ENCODE data around the gene HOXB9.

The HOXB9 gene

GRCh38 chr17:48647963-48648245 is 21.7 kb upstream of the HOXB9 start:
- H3K4me3 ChIP-seq (ENCODE audit: low read length) = peak overlapping the region; percentile 67
- DNase-seq (ENCODE audit: low read depth) = no peak
- TF ChIP-seq, protein P1, sequence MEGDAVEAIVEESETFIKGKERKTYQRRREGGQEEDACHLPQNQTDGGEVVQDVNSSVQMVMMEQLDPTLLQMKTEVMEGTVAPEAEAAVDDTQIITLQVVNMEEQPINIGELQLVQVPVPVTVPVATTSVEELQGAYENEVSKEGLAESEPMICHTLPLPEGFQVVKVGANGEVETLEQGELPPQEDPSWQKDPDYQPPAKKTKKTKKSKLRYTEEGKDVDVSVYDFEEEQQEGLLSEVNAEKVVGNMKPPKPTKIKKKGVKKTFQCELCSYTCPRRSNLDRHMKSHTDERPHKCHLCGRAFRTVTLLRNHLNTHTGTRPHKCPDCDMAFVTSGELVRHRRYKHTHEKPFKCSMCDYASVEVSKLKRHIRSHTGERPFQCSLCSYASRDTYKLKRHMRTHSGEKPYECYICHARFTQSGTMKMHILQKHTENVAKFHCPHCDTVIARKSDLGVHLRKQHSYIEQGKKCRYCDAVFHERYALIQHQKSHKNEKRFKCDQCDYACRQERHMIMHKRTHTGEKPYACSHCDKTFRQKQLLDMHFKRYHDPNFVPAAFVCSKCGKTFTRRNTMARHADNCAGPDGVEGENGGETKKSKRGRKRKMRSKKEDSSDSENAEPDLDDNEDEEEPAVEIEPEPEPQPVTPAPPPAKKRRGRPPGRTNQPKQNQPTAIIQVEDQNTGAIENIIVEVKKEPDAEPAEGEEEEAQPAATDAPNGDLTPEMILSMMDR (conservative IDR thresholded peaks at IDR 0.05; ENCODE audit: low read length) = no peak

- DNase-seq (ENCODE audit: low read depth) = peak; percentile 18
- peak overlapping the region; percentile 67 for H3K4me3 ChIP-seq (ENCODE audit: low read length)
Observed at GRCh38 chr17:48647103-48647962, 21.2 kb upstream of the HOXB9 start.

DNA sequence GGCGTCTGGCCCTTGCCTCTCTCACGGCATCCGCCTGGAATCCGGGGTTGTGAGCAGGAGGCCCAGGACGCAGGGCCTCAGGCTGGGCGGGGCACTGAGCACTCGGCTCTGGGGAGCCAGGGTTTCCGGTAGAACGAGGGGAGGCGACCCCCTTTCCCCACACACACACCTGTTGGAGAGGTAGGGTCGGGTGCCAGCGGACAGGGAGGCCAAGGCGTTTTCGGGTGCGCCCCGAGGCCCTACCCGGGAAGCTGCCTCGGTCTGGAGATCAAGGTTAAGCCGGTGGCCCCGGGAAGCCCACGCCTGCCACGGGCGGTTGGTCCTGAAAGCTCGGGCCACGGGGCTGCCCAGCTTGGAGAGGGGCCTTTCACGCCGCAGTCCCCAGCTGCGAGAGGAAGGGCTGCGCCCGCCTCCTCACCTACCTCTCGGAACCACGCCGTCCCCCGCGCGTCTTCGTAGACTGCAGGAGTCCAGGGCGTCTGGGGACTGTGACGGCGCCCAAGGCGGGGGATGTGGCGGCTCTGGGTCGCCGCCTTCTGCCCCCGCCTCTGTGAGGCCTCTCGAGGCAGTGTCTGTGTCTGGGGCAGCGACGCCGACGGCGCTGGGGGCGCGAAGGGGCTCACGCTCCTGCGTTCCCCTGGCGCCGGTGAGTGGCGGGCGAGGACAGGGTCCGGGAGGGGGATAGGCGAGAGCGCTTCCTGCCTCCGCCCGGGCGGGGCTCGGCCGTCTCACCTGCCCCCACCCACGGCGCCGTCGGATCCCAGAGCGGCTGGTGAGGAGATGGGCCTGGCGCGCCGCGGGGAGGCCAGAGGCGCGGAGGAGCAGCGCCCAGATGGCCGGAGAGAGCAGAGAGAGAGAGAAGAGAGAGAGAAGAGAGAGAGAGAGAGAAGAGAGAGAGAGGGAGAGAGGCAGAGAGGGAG is 20.3 kb upstream of the HOXB9 start:
- H3K4me3 ChIP-seq (ENCODE audit: low read length) = peak overlapping the region; percentile 67
- TF ChIP-seq, protein P1 (conservative IDR thresholded peaks at IDR 0.05; ENCODE audit: low read length) = no peak
- peak; percentile 49 for DNase-seq (ENCODE audit: low read depth)

More at GRCh38 chr17:48647103-48647962, 21.2 kb upstream of the HOXB9 start:
- TF ChIP-seq, protein P1 (conservative IDR thresholded peaks at IDR 0.05; ENCODE audit: low read length) = no peak

DNA sequence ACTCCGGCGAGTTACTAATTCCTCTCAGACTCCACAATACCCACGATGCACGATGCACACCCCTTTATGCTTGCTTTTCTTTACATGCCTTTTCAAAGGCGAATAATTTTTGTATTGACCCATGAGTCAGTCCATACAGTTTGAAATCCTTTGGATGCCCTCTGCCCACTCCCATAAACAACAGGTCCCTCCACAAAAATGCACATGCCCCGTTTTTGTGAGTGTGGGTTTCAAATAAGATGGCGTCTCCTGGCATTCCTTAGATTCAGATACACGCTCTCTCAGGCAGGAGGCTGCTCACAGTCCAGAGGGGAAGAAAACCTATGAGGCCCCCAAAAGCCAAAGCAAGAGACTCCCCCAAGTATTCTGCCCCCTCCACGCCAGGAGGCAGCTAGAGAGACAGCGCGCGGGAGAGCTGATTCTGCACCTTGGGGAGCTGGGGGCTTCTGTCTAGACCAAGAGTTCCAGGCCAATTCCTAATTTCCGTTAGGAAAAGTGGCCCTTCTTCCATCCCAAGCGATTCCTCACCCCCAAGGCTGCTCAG is 19.6 kb upstream of the HOXB9 start:
- H3K4me3 ChIP-seq (ENCODE audit: low read length) = peak overlapping the region; percentile 67
- TF ChIP-seq, protein P1 (conservative IDR thresholded peaks at IDR 0.05; ENCODE audit: low read length) = no peak
- no peak for DNase-seq (ENCODE audit: low read depth)

GRCh38 chr17:48644910-48645557 is 18.9 kb upstream of the HOXB9 start:
- peak overlapping the region; percentile 67 for H3K4me3 ChIP-seq (ENCODE audit: low read length)
- TF ChIP-seq, protein P1 (conservative IDR thresholded peaks at IDR 0.05; ENCODE audit: low read length) = no peak
- no peak for DNase-seq (ENCODE audit: low read depth)

- peak overlapping the region; percentile 67 for H3K4me3 ChIP-seq (ENCODE audit: low read length)
- TF ChIP-seq, protein P1 (conservative IDR thresholded peaks at IDR 0.05; ENCODE audit: low read length) = no peak
- DNase-seq (ENCODE audit: low read depth) = peak; percentile 29
Observed at GRCh38 chr17:48644159-48644558, 18.0 kb upstream of the HOXB9 start.

All from AG10803 (cell line).